ENCODE data around the gene MORC2.

DNA sequence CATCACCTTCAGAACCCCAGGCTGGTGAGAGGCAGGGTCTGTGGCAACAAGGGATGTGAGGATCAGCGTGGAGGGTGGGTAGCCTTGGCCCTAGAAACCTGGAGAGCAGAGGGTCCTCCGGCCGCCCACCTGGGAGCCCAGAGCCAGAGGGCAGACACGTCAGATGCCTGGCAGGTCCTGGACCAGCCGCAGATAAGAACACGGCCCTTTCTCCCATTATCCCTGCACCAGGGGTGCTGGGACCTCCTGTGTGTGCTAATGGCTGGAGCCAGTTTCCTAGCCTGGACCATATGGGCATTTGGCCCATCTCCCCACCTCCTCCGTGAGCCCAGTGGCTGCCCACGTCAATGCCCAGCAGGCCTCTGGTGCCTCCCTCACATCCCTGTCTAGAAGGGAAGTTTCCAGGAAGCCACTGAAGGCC, 88.4 kb downstream of the MORC2 start:
- TF ChIP-seq, protein P1, sequence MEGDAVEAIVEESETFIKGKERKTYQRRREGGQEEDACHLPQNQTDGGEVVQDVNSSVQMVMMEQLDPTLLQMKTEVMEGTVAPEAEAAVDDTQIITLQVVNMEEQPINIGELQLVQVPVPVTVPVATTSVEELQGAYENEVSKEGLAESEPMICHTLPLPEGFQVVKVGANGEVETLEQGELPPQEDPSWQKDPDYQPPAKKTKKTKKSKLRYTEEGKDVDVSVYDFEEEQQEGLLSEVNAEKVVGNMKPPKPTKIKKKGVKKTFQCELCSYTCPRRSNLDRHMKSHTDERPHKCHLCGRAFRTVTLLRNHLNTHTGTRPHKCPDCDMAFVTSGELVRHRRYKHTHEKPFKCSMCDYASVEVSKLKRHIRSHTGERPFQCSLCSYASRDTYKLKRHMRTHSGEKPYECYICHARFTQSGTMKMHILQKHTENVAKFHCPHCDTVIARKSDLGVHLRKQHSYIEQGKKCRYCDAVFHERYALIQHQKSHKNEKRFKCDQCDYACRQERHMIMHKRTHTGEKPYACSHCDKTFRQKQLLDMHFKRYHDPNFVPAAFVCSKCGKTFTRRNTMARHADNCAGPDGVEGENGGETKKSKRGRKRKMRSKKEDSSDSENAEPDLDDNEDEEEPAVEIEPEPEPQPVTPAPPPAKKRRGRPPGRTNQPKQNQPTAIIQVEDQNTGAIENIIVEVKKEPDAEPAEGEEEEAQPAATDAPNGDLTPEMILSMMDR (IDR thresholded peaks at IDR 0.05): no peak
- no peak for TF ChIP-seq POLR2A (IDR thresholded peaks at IDR 0.05)
